GM12875 (cell line): ENCODE results near the gene PAN3.

Source experiments
- H3K4me3 ChIP-seq: one replicate; pipeline ENCODE4 v1.5.1; 2011; ENCODE audit warnings: low read depth, low read length, control low read depth
- TF ChIP-seq, protein P1 (sequence below): IDR thresholded peaks from 2 replicates; pipeline ENCODE4 v1.5.1; 2011; ENCODE audit warnings: low read depth, mild to moderate bottlenecking, control low read depth, inconsistent platforms, low read length, moderate library complexity, borderline replicate concordance; ENCODE audit not compliant: insufficient read depth

Gene PAN3

DNA sequence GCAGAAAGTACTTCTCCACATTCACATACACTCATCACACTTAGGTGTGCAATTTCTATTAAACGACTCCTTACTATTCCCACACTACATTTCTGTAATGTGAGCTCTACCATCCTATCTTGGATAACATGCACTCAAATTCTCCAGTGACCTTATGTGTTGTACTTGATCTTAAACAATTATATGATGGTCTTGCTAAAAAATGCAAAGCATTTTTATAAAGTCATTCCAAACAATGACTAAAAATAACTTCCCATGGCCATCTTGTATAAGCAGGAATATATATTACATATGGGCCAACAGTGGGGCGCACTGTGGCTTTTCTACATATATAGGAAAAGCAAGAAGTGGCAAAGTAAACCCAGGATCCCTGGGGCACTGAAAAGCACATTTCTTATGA, 201.1 kb downstream of the PAN3 start:
- H3K4me3 ChIP-seq, result no peak overlapping the region
- TF ChIP-seq, protein P1, sequence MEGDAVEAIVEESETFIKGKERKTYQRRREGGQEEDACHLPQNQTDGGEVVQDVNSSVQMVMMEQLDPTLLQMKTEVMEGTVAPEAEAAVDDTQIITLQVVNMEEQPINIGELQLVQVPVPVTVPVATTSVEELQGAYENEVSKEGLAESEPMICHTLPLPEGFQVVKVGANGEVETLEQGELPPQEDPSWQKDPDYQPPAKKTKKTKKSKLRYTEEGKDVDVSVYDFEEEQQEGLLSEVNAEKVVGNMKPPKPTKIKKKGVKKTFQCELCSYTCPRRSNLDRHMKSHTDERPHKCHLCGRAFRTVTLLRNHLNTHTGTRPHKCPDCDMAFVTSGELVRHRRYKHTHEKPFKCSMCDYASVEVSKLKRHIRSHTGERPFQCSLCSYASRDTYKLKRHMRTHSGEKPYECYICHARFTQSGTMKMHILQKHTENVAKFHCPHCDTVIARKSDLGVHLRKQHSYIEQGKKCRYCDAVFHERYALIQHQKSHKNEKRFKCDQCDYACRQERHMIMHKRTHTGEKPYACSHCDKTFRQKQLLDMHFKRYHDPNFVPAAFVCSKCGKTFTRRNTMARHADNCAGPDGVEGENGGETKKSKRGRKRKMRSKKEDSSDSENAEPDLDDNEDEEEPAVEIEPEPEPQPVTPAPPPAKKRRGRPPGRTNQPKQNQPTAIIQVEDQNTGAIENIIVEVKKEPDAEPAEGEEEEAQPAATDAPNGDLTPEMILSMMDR, result no peak

DNA sequence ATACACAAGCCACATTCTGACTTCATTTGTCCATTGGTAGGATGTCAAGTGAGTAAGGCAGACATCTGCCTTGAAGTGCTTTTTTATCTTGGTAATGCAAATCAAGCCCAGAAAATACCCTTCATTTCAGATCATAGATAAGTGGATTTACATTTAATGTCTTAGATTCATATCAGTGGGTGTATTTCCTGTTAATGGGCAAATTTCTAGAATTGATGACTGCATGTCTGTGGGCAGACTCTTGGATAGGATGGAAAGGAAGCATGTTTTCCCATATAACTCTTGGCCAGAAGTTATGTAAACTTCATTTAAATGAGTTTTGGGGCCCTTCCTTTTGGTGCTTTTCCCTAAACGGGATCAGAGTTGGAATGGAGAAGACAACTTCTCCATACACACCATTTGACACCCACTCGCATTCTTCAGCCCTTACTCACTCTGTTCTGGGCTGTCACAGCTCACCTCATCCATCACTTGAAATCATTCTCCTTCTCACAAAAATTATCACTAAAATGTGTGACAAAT, 202.0 kb downstream of the PAN3 start:
- TF ChIP-seq, protein P1, result no peak
- H3K4me3 ChIP-seq, result no peak overlapping the region

DNA sequence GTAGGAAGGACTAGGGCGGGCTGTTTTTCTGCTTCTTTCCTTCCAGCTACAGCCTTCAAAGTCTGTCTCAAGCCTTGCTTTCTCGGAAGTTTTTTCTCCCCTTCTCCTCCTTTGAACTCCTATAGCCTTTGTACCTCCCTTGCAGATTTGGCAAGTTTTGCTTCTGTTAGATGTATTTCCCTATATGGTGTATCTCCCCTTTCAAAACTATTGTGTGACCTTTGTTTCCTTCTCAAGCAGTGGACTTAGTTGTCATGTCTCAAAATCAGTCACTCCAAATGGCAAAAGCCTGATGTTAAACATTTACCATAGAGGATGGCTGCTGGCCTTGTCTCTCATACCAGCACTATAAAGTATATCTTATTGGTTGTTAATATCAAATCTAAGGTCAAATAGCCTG, 203.9 kb downstream of the PAN3 start:
- TF ChIP-seq, protein P1, result no peak
- no peak overlapping the region for H3K4me3 ChIP-seq

DNA sequence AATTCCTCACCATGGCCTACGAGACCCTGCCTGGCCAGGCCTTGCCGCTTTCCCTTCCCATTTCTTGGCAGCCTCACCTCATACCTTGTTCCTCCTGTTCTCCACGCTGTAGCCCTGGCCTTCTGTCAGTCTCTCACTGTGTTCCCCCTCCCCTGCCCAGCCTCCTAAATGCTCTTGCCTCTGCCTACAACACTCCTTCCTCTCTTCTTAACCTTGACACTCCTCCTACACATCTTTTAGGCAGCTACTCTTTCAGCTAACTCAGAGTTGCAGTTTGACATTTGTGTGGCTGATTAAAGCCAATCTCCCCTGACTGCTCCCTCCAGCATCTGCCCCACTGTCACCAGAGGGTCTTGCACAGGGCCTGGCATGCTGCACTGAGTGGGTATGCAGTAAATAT, 205.8 kb downstream of the PAN3 start:
- H3K4me3 ChIP-seq, result no peak overlapping the region
- TF ChIP-seq, protein P1, result no peak
